Endodermal cell (in vitro differentiated cells): ENCODE data around the gene SRPX. TPM values are rescaled to one million over a fixed set of nuclear protein-coding genes. Genes with fewer than 3 reads are reported as not detected.

Experiments used
- DNase-seq: peaks from one replicate; pipeline ENCODE4 v3.0.0-alpha.2; 2017
- H3K27ac ChIP-seq: 2 replicates; pipeline ENCODE4 v1.5.1; 2013; ENCODE audit warnings: mild to moderate bottlenecking, low read depth, low read length, moderate library complexity
- H3K27me3 ChIP-seq: 2 replicates; pipeline ENCODE4 v1.6.1; 2013; ENCODE audit warnings: mild to moderate bottlenecking, low read length, moderate library complexity; ENCODE audit not compliant: insufficient read depth, control insufficient read depth, poor library complexity, severe bottlenecking
- H3K36me3 ChIP-seq: 2 replicates; pipeline ENCODE4 v1.7.0; 2013; ENCODE audit warnings: mild to moderate bottlenecking, low read length, moderate library complexity; ENCODE audit not compliant: control insufficient read depth, insufficient read depth
- H3K4me1 ChIP-seq: one replicate; pipeline ENCODE4 v1.7.0; 2013; ENCODE audit warnings: low read length; ENCODE audit not compliant: control insufficient read depth, insufficient read depth
- H3K4me3 ChIP-seq: 2 replicates; pipeline ENCODE4 v1.5.1; 2013; ENCODE audit warnings: mild to moderate bottlenecking, low read length, moderate library complexity
- H3K9ac ChIP-seq: 2 replicates; pipeline ENCODE4 v1.6.1; 2013; ENCODE audit warnings: mild to moderate bottlenecking, low read length, moderate library complexity; ENCODE audit not compliant: poor library complexity, severe bottlenecking; ENCODE audit errors: extremely low read depth
- H3K9me3 ChIP-seq: 2 replicates; pipeline ENCODE4 v1.6.1; 2013; ENCODE audit warnings: mild to moderate bottlenecking, low read length, moderate library complexity; ENCODE audit not compliant: control insufficient read depth
- H3K27ac Mint-ChIP-seq: 2 replicates; pipeline ENCODE4 v1.8.0; 2020; ENCODE audit warnings: mixed read lengths
- H3K27me3 Mint-ChIP-seq: 2 replicates; pipeline ENCODE4 v1.8.0; 2021; ENCODE audit warnings: mild to moderate bottlenecking, mixed read lengths; ENCODE audit not compliant: insufficient read depth
- H3K36me3 Mint-ChIP-seq: 2 replicates; pipeline ENCODE4 v1.8.0; 2020; ENCODE audit warnings: low read depth, mixed read lengths
- H3K4me1 Mint-ChIP-seq: 2 replicates; pipeline ENCODE4 v1.8.0; 2020; ENCODE audit warnings: mixed read lengths
- H3K4me3 Mint-ChIP-seq: 2 replicates; pipeline ENCODE4 v1.8.0; 2020; ENCODE audit warnings: mild to moderate bottlenecking, moderate library complexity, mixed read lengths
- H3K9me3 Mint-ChIP-seq: 2 replicates; pipeline ENCODE4 v1.8.0; 2020; ENCODE audit warnings: mild to moderate bottlenecking, mixed read lengths
- CTCF ChIP-seq: fragments of 200-600 bp; sonication (generic); conservative IDR thresholded peaks from 2 replicates; pipeline ENCODE4 v1.5.0; 2021; ENCODE audit warnings: antibody characterized with exemption, mild to moderate bottlenecking
- WGBS, 2 experiments: methylation state at CpG; one replicate each; pipeline versions ENCODE4 v1.1.5 to v1.1.7; 2013; ENCODE audit warnings: missing lambda C conversion rate in 2 of 2, mixed read lengths in 1 of 2; ENCODE audit not compliant: insufficient coverage in 1 of 2, insufficient read length in 1 of 2; 5-methylcytosine and 5-hydroxymethylcytosine counted together
- total RNA-seq, 2 donors: library from RNA; stranded (reverse); fragmentation: NEBNext Ultra II Directional in 1 of 2; extraction: Animal tissue kit (Norgen Biotek cat#: 25700) in 1 of 2; gene quantifications; 2 replicates in 1 of 2; 3 replicates in 1 of 2; pipeline ENCODE4 v1.2.1, GENCODE V29; 2021

SRPX gene
- total RNA-seq, 2 donors from 2014 or later: 1.8 to 3.4 TPM

- peaks cover 49% of the 10 kb centered on the region for H3K27me3 Mint-ChIP-seq
- no peak overlapping the region for H3K9ac ChIP-seq
Measured at GRCh38 chrX:38221391-38221929, 789 bp upstream of the SRPX start.

DNA sequence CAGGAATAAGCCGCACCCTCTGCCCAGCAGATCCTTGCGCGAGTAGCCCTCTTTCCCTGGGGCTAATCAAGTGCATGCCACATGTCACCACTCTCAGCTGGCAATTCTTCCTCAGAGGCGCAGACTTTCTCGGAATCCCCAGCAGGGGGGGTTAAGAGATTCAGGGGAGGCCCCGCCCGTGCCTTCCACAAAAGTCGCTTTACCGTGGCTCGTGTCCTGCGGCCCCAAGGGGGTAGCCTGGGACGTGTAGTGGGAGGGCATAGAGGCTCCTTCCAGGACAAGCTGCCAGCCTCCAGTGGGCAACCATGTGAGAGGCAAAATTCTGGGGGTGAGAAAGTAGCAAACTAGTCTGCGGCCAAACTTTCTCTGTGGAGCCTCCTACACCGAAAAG, 652 bp downstream of the SRPX start:
- peak overlapping the region; percentile 62 for H3K4me3 Mint-ChIP-seq
- H3K27ac Mint-ChIP-seq: no peak overlapping the region
- peaks cover 47% of the 10 kb centered on the region for H3K27me3 ChIP-seq
- no peaks in the 10 kb centered on the region for H3K36me3 Mint-ChIP-seq
- peaks cover 49% of the 10 kb centered on the region for H3K27me3 Mint-ChIP-seq
- peak overlapping the region; percentile 78 for H3K4me3 ChIP-seq
- H3K27ac ChIP-seq: no peak overlapping the region
- no peaks in the 10 kb centered on the region for H3K36me3 ChIP-seq
- peaks cover 49% of the 10 kb centered on the region for H3K9me3 Mint-ChIP-seq
- DNase-seq: peak; percentile 76
- no peaks in the 10 kb centered on the region for H3K4me1 ChIP-seq
- H3K9me3 ChIP-seq: no peaks in the 10 kb centered on the region
- H3K4me1 Mint-ChIP-seq: peaks cover under 1% of the 10 kb centered on the region
- peak; percentile 48 for TF ChIP-seq CTCF
- no peak overlapping the region for H3K9ac ChIP-seq
- WGBS, 2 experiments: 1% methylated on average over 14 of the region's 14 CpGs; no CpG with 5 or more reads in 1 of the 2 experiments

More at GRCh38 chrX:38221391-38221929, 789 bp upstream of the SRPX start:
- H3K36me3 ChIP-seq: no peaks in the 10 kb centered on the region
- no peak overlapping the region for H3K27ac ChIP-seq
- Mint-ChIP-seq H3K36me3 (no peaks in the 10 kb centered on the region), H3K4me3 (peak overlapping the region; percentile 62), H3K9me3 (peaks cover 49% of the 10 kb centered on the region), H3K4me1 (peaks cover 6% of the 10 kb centered on the region), H3K27ac (no peak overlapping the region)
- no peaks in the 10 kb centered on the region for H3K4me1 ChIP-seq
- H3K27me3 ChIP-seq: peaks cover 47% of the 10 kb centered on the region
- TF ChIP-seq CTCF: no peak
- H3K4me3 ChIP-seq: peak overlapping the region; percentile 78
- no peak for DNase-seq
- 85 to 88% methylated on average over 3 to 10 of the region's 10 CpGs for WGBS, 2 experiments
- H3K9me3 ChIP-seq: no peaks in the 10 kb centered on the region

DNA sequence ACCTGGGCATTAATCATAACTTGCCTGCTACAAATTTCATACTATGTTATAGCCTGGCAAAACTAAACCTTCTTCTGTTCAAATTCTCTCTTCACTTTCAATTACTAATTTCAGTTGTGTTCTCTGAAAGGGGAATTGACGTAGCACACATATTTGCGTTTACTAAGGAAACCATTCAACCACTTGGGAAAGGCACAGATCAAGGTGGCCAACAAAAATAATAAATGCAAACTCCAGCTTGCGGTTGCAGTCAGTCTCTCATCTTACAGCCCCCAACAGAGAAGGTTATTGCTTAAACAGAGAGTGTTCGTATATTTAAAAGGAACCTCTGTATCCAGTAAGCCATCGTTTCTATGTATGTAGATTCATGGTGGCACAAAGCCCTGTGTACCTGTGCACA, 4.0 kb downstream of the SRPX start:
- H3K4me3 ChIP-seq: no peak overlapping the region
- 76 to 93% methylated on average over 2 to 5 of the region's 5 CpGs for WGBS, 2 experiments

More for the DNA sequence above, 4.0 kb downstream of the SRPX start:
- H3K36me3 ChIP-seq: no peaks in the 10 kb centered on the region
- Mint-ChIP-seq H3K9me3 (peaks cover 55% of the 10 kb centered on the region), H3K4me1 (peaks cover 6% of the 10 kb centered on the region), H3K27ac (no peak overlapping the region), H3K36me3 (no peaks in the 10 kb centered on the region), H3K4me3 (no peak overlapping the region), H3K27me3 (peaks cover 32% of the 10 kb centered on the region)
- DNase-seq: no peak
- no peak for TF ChIP-seq CTCF
- no peaks in the 10 kb centered on the region for H3K9me3 ChIP-seq
- H3K9ac ChIP-seq: no peak overlapping the region
- H3K4me1 ChIP-seq: no peaks in the 10 kb centered on the region
- peaks cover 34% of the 10 kb centered on the region for H3K27me3 ChIP-seq
- H3K27ac ChIP-seq: no peak overlapping the region
